BLaER1 treated with 17β-estradiol and CSF1 and Interleukin-3, amounts not matched to agents 10 nM and 100 nM (cell line): ENCODE data around the gene GPC5.

ENCODE experiments used
- H3K27ac ChIP-seq, 11 experiments: shearing (Covaris generic); formaldehyde crosslinking; 2 replicates each; pipeline ENCODE4 v1.8.1; 2022
- H3K27me3 ChIP-seq, 11 experiments: shearing (Covaris generic); formaldehyde crosslinking; 2 replicates each; pipeline ENCODE4 v1.8.1; 2022
- H3K36me3 ChIP-seq, 11 experiments: shearing (Covaris generic); formaldehyde crosslinking; 2 replicates each; pipeline ENCODE4 v1.8.1; 2022
- H3K4me1 ChIP-seq, 10 experiments: shearing (Covaris generic); formaldehyde crosslinking; 2 replicates each; pipeline ENCODE4 v1.8.1; 2022
- H3K4me2 ChIP-seq, 11 experiments: shearing (Covaris generic); formaldehyde crosslinking; 2 replicates each; pipeline ENCODE4 v1.8.1; 2022
- H3K4me3 ChIP-seq, 10 experiments: shearing (Covaris generic); formaldehyde crosslinking; 2 replicates each; pipeline ENCODE4 v1.8.1; 2022
- H3K9ac ChIP-seq, 11 experiments: shearing (Covaris generic); formaldehyde crosslinking; 2 replicates each; pipeline ENCODE4 v1.8.1; 2022
- H3K9me3 ChIP-seq, 11 experiments: shearing (Covaris generic); formaldehyde crosslinking; replicated peaks in 1 of 11; 2 replicates each; pipeline ENCODE4 v1.8.1; 2022
- H4K20me1 ChIP-seq, 11 experiments: shearing (Covaris generic); formaldehyde crosslinking; 2 replicates each; pipeline ENCODE4 v1.8.1; 2022
- Cebpa-rat ChIP-seq, 11 experiments: shearing (Covaris generic); IDR thresholded peaks; 2 replicates each; pipeline ENCODE4 v1.8.1; 2022

GPC5 gene

GRCh38 chr13:91817250-91817649 lies 418.8 kb downstream of the GPC5 start:
- H3K4me3 ChIP-seq = no peak overlapping the region
- no peaks in the 10 kb centered on the region for H4K20me1 ChIP-seq
- H3K9ac ChIP-seq = no peak overlapping the region
- H3K27me3 ChIP-seq = no peaks in the 10 kb centered on the region
- peaks cover 0 to 14% (median 8%) of the 10 kb centered on the region in 10 experiments; a peak in 12 of 20 replicates for H3K4me1 ChIP-seq
- H3K36me3 ChIP-seq = no peaks in the 10 kb centered on the region
- no peak overlapping the region for H3K27ac ChIP-seq
- no peak for TF ChIP-seq Cebpa-rat (IDR thresholded peaks at IDR 0.05)
- no peaks in the 10 kb centered on the region for H3K9me3 ChIP-seq
- no peak overlapping the region for H3K4me2 ChIP-seq

GRCh38 chr13:91824416-91824815 lies 426.0 kb downstream of the GPC5 start:
- Histone ChIP-seq H3K9me3 (peaks cover 0 to 6% (median 2%) of the 10 kb centered on the region in 11 experiments; a peak in 8 of 22 replicates), H3K36me3 (no peaks in the 10 kb centered on the region)
- no peak for TF ChIP-seq Cebpa-rat (IDR thresholded peaks at IDR 0.05)

GRCh38 chr13:91825516-91825915 lies 427.1 kb downstream of the GPC5 start:
- no peaks in the 10 kb centered on the region for H3K4me1 ChIP-seq
- H3K27me3 ChIP-seq = no peaks in the 10 kb centered on the region
- no peak for TF ChIP-seq Cebpa-rat (IDR thresholded peaks at IDR 0.05)
- H3K9ac ChIP-seq = no peak overlapping the region
- no peaks in the 10 kb centered on the region for H3K36me3 ChIP-seq
- H3K9me3 ChIP-seq = peaks cover 0 to 13% (median 8%) of the 10 kb centered on the region in 11 experiments; a peak in 12 of 22 replicates
- H3K27ac ChIP-seq = no peak overlapping the region
- H3K4me2 ChIP-seq = no peak overlapping the region
- no peaks in the 10 kb centered on the region for H4K20me1 ChIP-seq
- H3K4me3 ChIP-seq = no peak overlapping the region

More at GRCh38 chr13:91824416-91824815, 426.0 kb downstream of the GPC5 start:
- H3K4me2 ChIP-seq = no peak overlapping the region
- H3K9ac ChIP-seq = no peak overlapping the region
- no peaks in the 10 kb centered on the region for H3K4me1 ChIP-seq
- H3K27me3 ChIP-seq = no peaks in the 10 kb centered on the region
- no peak overlapping the region for H3K4me3 ChIP-seq
- H4K20me1 ChIP-seq = no peaks in the 10 kb centered on the region
- no peak overlapping the region for H3K27ac ChIP-seq

- Histone ChIP-seq H3K9me3 (0 out of 22 replicates have a peak, but pooled peaks cover 0 to 4% (median 0%) of the 10 kb centered on the region in 11 experiments), H3K27me3 (no peaks in the 10 kb centered on the region), H3K36me3 (no peaks in the 10 kb centered on the region), H3K9ac (no peak overlapping the region), H3K4me2 (no peak overlapping the region), H4K20me1 (no peaks in the 10 kb centered on the region), H3K4me3 (no peak overlapping the region), H3K27ac (no peak overlapping the region), H3K4me1 (no peaks in the 10 kb centered on the region)
- no peak for TF ChIP-seq Cebpa-rat (IDR thresholded peaks at IDR 0.05)
Measured at GRCh38 chr13:91836553-91836952, 438.1 kb downstream of the GPC5 start.

- no peaks in the 10 kb centered on the region for H3K36me3 ChIP-seq
- H3K27ac ChIP-seq = no peak overlapping the region
- no peaks in the 10 kb centered on the region for H3K4me1 ChIP-seq
- H3K9ac ChIP-seq = no peak overlapping the region
- no peaks in the 10 kb centered on the region for H3K9me3 ChIP-seq
- H3K4me3 ChIP-seq = no peak overlapping the region
- no peaks in the 10 kb centered on the region for H4K20me1 ChIP-seq
- no peak overlapping the region for H3K4me2 ChIP-seq
- no peaks in the 10 kb centered on the region for H3K27me3 ChIP-seq
- TF ChIP-seq Cebpa-rat (IDR thresholded peaks at IDR 0.05) = no peak
Measured at GRCh38 chr13:91845612-91846011, 447.2 kb downstream of the GPC5 start.

- TF ChIP-seq Cebpa-rat (IDR thresholded peaks at IDR 0.05) = no peak
- Histone ChIP-seq H3K9me3 (no peaks in the 10 kb centered on the region; a peak in 1 of 22 replicates), H4K20me1 (no peaks in the 10 kb centered on the region), H3K9ac (no peak overlapping the region), H3K27ac (no peak overlapping the region), H3K4me3 (no peak overlapping the region), H3K36me3 (no peaks in the 10 kb centered on the region), H3K4me1 (peaks cover 0 to 17% (median 3%) of the 10 kb centered on the region in 10 experiments; a peak in 5 of 20 replicates), H3K4me2 (no peak overlapping the region; a peak in 1 of 22 replicates), H3K27me3 (no peaks in the 10 kb centered on the region)
Measured at GRCh38 chr13:91863699-91864098, 465.3 kb downstream of the GPC5 start.

GRCh38 chr13:91868351-91868750 lies 469.9 kb downstream of the GPC5 start:
- Histone ChIP-seq H3K4me2 (no peak overlapping the region), H3K4me1 (0 out of 20 replicates have a peak, but pooled peaks cover 0 to 4% (median 0%) of the 10 kb centered on the region in 10 experiments), H3K4me3 (no peak overlapping the region), H3K27me3 (no peaks in the 10 kb centered on the region), H3K27ac (no peak overlapping the region), H3K9ac (no peak overlapping the region), H3K9me3 (no peaks in the 10 kb centered on the region), H4K20me1 (no peaks in the 10 kb centered on the region), H3K36me3 (no peaks in the 10 kb centered on the region)
- no peak for TF ChIP-seq Cebpa-rat (IDR thresholded peaks at IDR 0.05)

GRCh38 chr13:91878491-91878890 lies 480.1 kb downstream of the GPC5 start:
- TF ChIP-seq Cebpa-rat (IDR thresholded peaks at IDR 0.05) = no peak
- Histone ChIP-seq H3K9me3 (no peaks in the 10 kb centered on the region), H3K4me1 (peaks cover 0 to 6% (median 0%) of the 10 kb centered on the region in 10 experiments; a peak in 3 of 20 replicates), H3K36me3 (no peaks in the 10 kb centered on the region), H4K20me1 (no peaks in the 10 kb centered on the region), H3K27ac (no peak overlapping the region), H3K27me3 (no peaks in the 10 kb centered on the region), H3K9ac (no peak overlapping the region), H3K4me3 (no peak overlapping the region), H3K4me2 (no peak overlapping the region)

- H3K9me3 ChIP-seq = no peaks in the 10 kb centered on the region
- H3K4me3 ChIP-seq = no peak overlapping the region
- H4K20me1 ChIP-seq = no peaks in the 10 kb centered on the region
- no peak overlapping the region for H3K9ac ChIP-seq
- no peaks in the 10 kb centered on the region for H3K27me3 ChIP-seq
- no peak for TF ChIP-seq Cebpa-rat (IDR thresholded peaks at IDR 0.05)
- no peaks in the 10 kb centered on the region for H3K36me3 ChIP-seq
- H3K4me2 ChIP-seq = no peak overlapping the region
- peaks cover 0 to 12% (median 0%) of the 10 kb centered on the region in 10 experiments; a peak in 3 of 20 replicates for H3K4me1 ChIP-seq
- H3K27ac ChIP-seq = no peak overlapping the region
Measured at GRCh38 chr13:91879360-91879759, 480.9 kb downstream of the GPC5 start.

- no peak overlapping the region for H3K9ac ChIP-seq
- H3K4me2 ChIP-seq = peak overlapping the region in 1 of 11 experiments; percentile 13; a peak in 1 of 22 replicates
- no peak overlapping the region for H3K27ac ChIP-seq
- H3K27me3 ChIP-seq = no peaks in the 10 kb centered on the region
- TF ChIP-seq Cebpa-rat (IDR thresholded peaks at IDR 0.05) = no peak
- H3K4me1 ChIP-seq = peaks cover 0 to 12% (median 0%) of the 10 kb centered on the region in 10 experiments; a peak in 2 of 20 replicates
- H4K20me1 ChIP-seq = no peaks in the 10 kb centered on the region
- no peak overlapping the region for H3K4me3 ChIP-seq
- no peaks in the 10 kb centered on the region for H3K36me3 ChIP-seq
- peaks cover 0 to 16% (median 0%) of the 10 kb centered on the region in 11 experiments; a peak in 6 of 22 replicates for H3K9me3 ChIP-seq
Measured at GRCh38 chr13:91882918-91883317, 484.5 kb downstream of the GPC5 start.
